A549 (cell line): ENCODE results near the gene SRPK1. TPM values are rescaled to one million over a fixed set of nuclear protein-coding genes. Genes with fewer than 3 reads are reported as not detected.

Experiments used
- ATAC-seq, 2 experiments: fragments of 200-7000 bp in 1 of 2; fragments of >200 bp in 1 of 2; cut with Nextera tagmentation in 1 of 2; cut with Tn5 transposase in 1 of 2; 3 replicates each; pipeline versions ENCODE4 v1.8.0 to v1.9.1; 2018 to 2020; ENCODE audit warnings: mild to moderate bottlenecking in 1 of 2, moderate library complexity in 1 of 2
- CTCF ChIA-PET: fragments of 300-600 bp; sonication (Branson Sonifier 250); formaldehyde crosslinking; extraction: SDS; loops from one replicate; lab custom pipeline; 2021; ENCODE audit warnings: antibody characterized with exemption, inconsistent platforms; lab: Yijun Ruan, JAX
- POLR2A ChIA-PET: fragments of 350-600 bp; formaldehyde crosslinking; extraction: SDS; loops from one replicate; lab custom pipeline; 2021; ENCODE audit warnings: antibody characterized with exemption, inconsistent platforms; lab: Yijun Ruan, JAX
- DNase-seq, 2 experiments: peaks; one replicate each; pipeline versions ENCODE4 v3.0.0 to v3.0.0-alpha.2; 2011 to 2016; ENCODE audit warnings: low read depth in 1 of 2, low spot score in 1 of 2
- FAIRE-seq: peaks from 2 replicates; lab custom pipeline; 2011; peaks lifted over from hg19 to GRCh38; lab: Jason Lieb, UNC
- H3K27ac ChIP-seq, 2 experiments: fragments of >200 bp; sonication (Bioruptor Twin); formaldehyde crosslinking; 3 replicates each; pipeline ENCODE4 v1.5.1; 2016 to 2017
- H3K4me1 ChIP-seq: fragments of >200 bp; sonication (Bioruptor Twin); formaldehyde crosslinking; 3 replicates; pipeline ENCODE4 v1.6.1; 2016
- H3K4me2 ChIP-seq: fragments of >200 bp; sonication (Bioruptor Twin); formaldehyde crosslinking; 3 replicates; pipeline ENCODE4 v1.6.1; 2016
- H3K4me3 ChIP-seq: fragments of >200 bp; sonication (Bioruptor Twin); formaldehyde crosslinking; 3 replicates; pipeline ENCODE4 v1.5.1; 2016
- H3K9me3 ChIP-seq: fragments of >200 bp; sonication (Bioruptor Twin); formaldehyde crosslinking; 3 replicates; pipeline ENCODE4 v1.6.1; 2016
- ATOH8 ChIP-seq: fragments of 250-450 bp; sonication (Bioruptor Pico); IDR thresholded peaks from 2 replicates; pipeline ENCODE4 v1.5.0; 2020; ENCODE audit warnings: low read depth, mild to moderate bottlenecking, moderate library complexity
- BHLHE40 ChIP-seq: IDR thresholded peaks from 2 replicates; pipeline ENCODE4 v1.6.1; 2012; ENCODE audit warnings: low read depth, low read length, inconsistent platforms
- CBX2 ChIP-seq: fragments of 200-600 bp; sonication (generic); IDR thresholded peaks from 2 replicates; pipeline ENCODE4 v1.6.1; 2016; ENCODE audit warnings: low read depth, mild to moderate bottlenecking, borderline replicate concordance
- CBX8 ChIP-seq: fragments of 200-600 bp; sonication (generic); IDR thresholded peaks from 2 replicates; pipeline ENCODE4 v1.6.1; 2016
- EHF ChIP-seq: fragments of 250-450 bp; sonication (Bioruptor Pico); IDR thresholded peaks from 2 replicates; pipeline ENCODE4 v1.5.0; 2020; ENCODE audit warnings: mild to moderate bottlenecking
- EHMT2 ChIP-seq: fragments of 200-600 bp; sonication (generic); IDR thresholded peaks from 2 replicates; pipeline ENCODE4 v1.6.1; 2016; ENCODE audit warnings: antibody characterized with exemption, low read depth, mild to moderate bottlenecking, moderate library complexity
- ESRRA ChIP-seq: fragments of 150-350 bp; IDR thresholded peaks from 2 replicates; pipeline ENCODE4 v1.6.1; 2014; ENCODE audit warnings: mild to moderate bottlenecking, low read length, borderline replicate concordance
- FOSB ChIP-seq: fragments of 250-450 bp; sonication (Bioruptor Pico); IDR thresholded peaks from 2 replicates; pipeline ENCODE4 v1.5.0; 2020; ENCODE audit warnings: mild to moderate bottlenecking, moderate library complexity
- FOXS1 ChIP-seq: fragments of 250-450 bp; sonication (Bioruptor Pico); IDR thresholded peaks from 2 replicates; pipeline ENCODE4 v1.5.0; 2020; ENCODE audit warnings: mild to moderate bottlenecking, moderate library complexity
- HMGXB4 ChIP-seq: fragments of 250-450 bp; sonication (Bioruptor Pico); IDR thresholded peaks from 2 replicates; pipeline ENCODE4 v1.5.0; 2021; ENCODE audit warnings: mild to moderate bottlenecking, moderate library complexity, borderline replicate concordance
- HOXA7 ChIP-seq: fragments of 250-450 bp; sonication (Bioruptor Pico); IDR thresholded peaks from 2 replicates; pipeline ENCODE4 v1.5.0; 2020; ENCODE audit warnings: mild to moderate bottlenecking, moderate library complexity
- HOXB5 ChIP-seq: fragments of 250-450 bp; sonication (Bioruptor Pico); IDR thresholded peaks from 2 replicates; pipeline ENCODE4 v1.5.0; 2020; ENCODE audit warnings: mild to moderate bottlenecking, moderate library complexity
- KDM5A ChIP-seq: fragments of 200-600 bp; sonication (generic); IDR thresholded peaks from 2 replicates; pipeline ENCODE4 v1.6.1; 2016; ENCODE audit warnings: antibody characterized with exemption, mild to moderate bottlenecking
- MAX ChIP-seq: IDR thresholded peaks from 2 replicates; pipeline ENCODE4 v1.6.1; 2012
- MAZ ChIP-seq: fragments of 150-350 bp; IDR thresholded peaks from 2 replicates; pipeline ENCODE4 v1.6.1; 2014; ENCODE audit warnings: antibody characterized with exemption, low read depth, low read length, borderline replicate concordance
- MYC ChIP-seq: IDR thresholded peaks from 2 replicates; pipeline ENCODE4 v1.6.1; 2012; ENCODE audit warnings: mild to moderate bottlenecking, inconsistent platforms, low read length, improper control_type of control experiment, borderline replicate concordance
- NPAS2 ChIP-seq: fragments of 250-450 bp; sonication (Bioruptor Pico); IDR thresholded peaks from 2 replicates; pipeline ENCODE4 v1.8.0; 2022; ENCODE audit warnings: mild to moderate bottlenecking, moderate library complexity, borderline replicate concordance
- PHF8 ChIP-seq: fragments of 200-600 bp; sonication (generic); IDR thresholded peaks from 2 replicates; pipeline ENCODE4 v1.6.1; 2016; ENCODE audit warnings: low read depth, mild to moderate bottlenecking, antibody characterized with exemption, moderate library complexity, borderline replicate concordance
- POLR2AphosphoS2 ChIP-seq: conservative IDR thresholded peaks from 2 replicates; pipeline ENCODE4 v1.6.1; 2012; ENCODE audit warnings: low read length, improper control_type of control experiment, inconsistent platforms
- RAD21 ChIP-seq, 2 experiments: fragments of >200 bp in 1 of 2; sonication (Bioruptor Twin) in 1 of 2; formaldehyde crosslinking in 1 of 2; IDR thresholded peaks in 1 of 2; conservative IDR thresholded peaks in 1 of 2; 2 replicates in 1 of 2; 3 replicates in 1 of 2; pipeline ENCODE4 v1.6.1; 2012 to 2018; ENCODE audit warnings: inconsistent platforms in 1 of 2
- SREBF2 ChIP-seq: fragments of 450-650 bp; IDR thresholded peaks from 2 replicates; pipeline ENCODE4 v1.6.1; 2014; ENCODE audit warnings: mild to moderate bottlenecking, moderate library complexity
- TP53 ChIP-seq: fragments of 250-450 bp; sonication (Bioruptor Pico); IDR thresholded peaks from 2 replicates; pipeline ENCODE4 v1.5.0; 2021; ENCODE audit warnings: mild to moderate bottlenecking, moderate library complexity
- ZFP36 ChIP-seq: fragments of 450-650 bp; IDR thresholded peaks from 2 replicates; pipeline ENCODE4 v1.6.1; 2014; ENCODE audit warnings: borderline replicate concordance; ENCODE audit not compliant: partially characterized antibody
- ZSCAN20 ChIP-seq: fragments of 250-450 bp; sonication (Bioruptor Pico); IDR thresholded peaks from 2 replicates; pipeline ENCODE4 v1.8.0; 2022; ENCODE audit warnings: mild to moderate bottlenecking, moderate library complexity
- WGBS: methylation state at CpG from one replicate; pipeline ENCODE4 v1.1.6; 2017; ENCODE audit errors: missing lambda C conversion rate; 5-methylcytosine and 5-hydroxymethylcytosine counted together
- polyA plus RNA-seq, 4 experiments: library from polyadenylated mRNA; depleted of rRNA in 3 of 4; stranded (reverse); fragments of >200 nt; fragmentation: RNase III in 1 of 4; extraction: RNeasy Plus Mini Kit Qiagen cat#74134 plus additional on column Dnase treatment in 1 of 4; gene quantifications; 2 replicates in 3 of 4; 3 replicates in 1 of 4; pipeline ENCODE4 v1.2.3, GENCODE V29; 2011 to 2017

The SRPK1 gene
- polyA plus RNA-seq, 2 of the 4 experiments (the other 2 are of a cell fraction), result 46.9 to 65.9 TPM

- DNase-seq (no peak), ATAC-seq (no peak), FAIRE-seq (no peak)
- WGBS, result 87% methylated on average over 3 of the region's 3 CpGs
- Histone ChIP-seq H3K9me3 (no peaks in the 10 kb centered on the region), H3K4me1 (no peaks in the 10 kb centered on the region), H3K4me2 (no peak overlapping the region), H3K4me3 (no peak overlapping the region), H3K27ac (no peak overlapping the region)
- CTCF ChIA-PET, result interaction anchor here (1.6 kb wide), 1 partner anchor 131 kb away, joined by 3 read pairs; the partner anchor contains the start of gene MAPK14
- POLR2A ChIA-PET, result no interaction called here
- TF ChIP-seq MAZ, result no peak
- TF ChIP-seq MYC, result no peak
- TF ChIP-seq ZSCAN20 (CRISPR knock-in tag), result no peak
- TF ChIP-seq HOXA7 (CRISPR knock-in tag), result no peak
- TF ChIP-seq FOSB (CRISPR knock-in tag), result no peak
- no peak for TF ChIP-seq EHMT2
- TF ChIP-seq BHLHE40, result no peak
- TF ChIP-seq HMGXB4, result no peak
Measured at GRCh38 chr6:35895560-35895959, 25.3 kb downstream of the SRPK1 start.

DNA sequence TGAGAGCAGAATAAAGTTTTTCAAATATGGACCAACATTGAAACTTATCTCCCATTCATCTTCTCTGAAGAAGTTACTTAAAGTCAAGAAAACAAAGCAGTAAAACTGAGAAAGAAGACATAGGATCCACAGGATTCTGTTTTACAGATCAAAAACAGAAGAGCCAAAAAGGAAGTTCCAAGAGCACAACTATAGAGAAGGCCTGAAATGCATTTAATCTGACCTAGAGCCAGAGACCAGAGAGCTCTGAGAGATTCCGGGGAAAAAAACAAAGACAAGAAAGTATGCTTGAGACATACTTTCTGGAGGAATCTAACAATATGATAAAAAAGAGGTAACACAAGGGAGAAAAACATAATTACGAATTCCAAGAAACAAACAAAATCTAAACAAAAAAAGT is 26.1 kb downstream of the SRPK1 start:
- no peak for ATAC-seq
- no peak for TF ChIP-seq HMGXB4
- no peak for TF ChIP-seq TP53 (CRISPR knock-in tag)
- no peaks in the 10 kb centered on the region for H3K9me3 ChIP-seq
- H3K27ac ChIP-seq, result no peak overlapping the region
- 83% methylated on average over 2 of the region's 2 CpGs for WGBS
- H3K4me1 ChIP-seq, result no peaks in the 10 kb centered on the region
- no peak overlapping the region for H3K4me3 ChIP-seq
- no peak overlapping the region for H3K4me2 ChIP-seq
- CTCF ChIA-PET, result interaction anchor here (1.6 kb wide), 1 partner anchor 132 kb away, joined by 3 read pairs; the partner anchor contains the start of gene MAPK14
- DNase-seq, result no peak
- POLR2A ChIA-PET, result no interaction called here
- no peak for FAIRE-seq

GRCh38 chr6:35893246-35893645 is 27.7 kb downstream of the SRPK1 start:
- TF ChIP-seq EHF (CRISPR knock-in tag) (no peak), HOXB5 (CRISPR knock-in tag) (no peak), SREBF2 (no peak), ZFP36 (no peak), ATOH8 (CRISPR knock-in tag) (no peak), CBX2 (no peak), BHLHE40 (no peak), RAD21 (conservative IDR thresholded peaks at IDR 0.05 in 1 of 2, IDR thresholded peaks at IDR 0.05 in 1 of 2) (no peak), MAX (no peak), POLR2AphosphoS2 (no peak), ESRRA (no peak), KDM5A (no peak), PHF8 (no peak), FOXS1 (CRISPR knock-in tag) (no peak), NPAS2 (CRISPR knock-in tag) (no peak), CBX8 (no peak)
- H3K9me3 ChIP-seq, result no peaks in the 10 kb centered on the region
- H3K4me2 ChIP-seq, result no peak overlapping the region
- no peak overlapping the region for H3K4me3 ChIP-seq
- FAIRE-seq (no peak), DNase-seq (no peak), ATAC-seq (no peak)
- no peaks in the 10 kb centered on the region for H3K4me1 ChIP-seq
- ChIA-PET POLR2A (no interaction called here), CTCF (interaction anchor here (1.0 kb wide), 1 partner anchor 42 kb away, joined by 3 read pairs; no protein-coding TSS in a partner anchor)
- WGBS, result 88% methylated on average over 6 of the region's 6 CpGs
- no peak overlapping the region for H3K27ac ChIP-seq
